ENCODE measurements around the gene MYCBP2. TPM values are rescaled to one million over a fixed set of nuclear protein-coding genes. Genes with fewer than 3 reads are reported as not detected.

The MYCBP2 gene
- total RNA-seq, 1 experiment from 2014 or later = 22.0 TPM

GRCh38 chr13:77136902-77137420, 189.9 kb downstream of the MYCBP2 start:
- intact Hi-C loops (cut with micrococcal nuclease; ENCODE audit: unreplicated experiment) = no loop called here
- Mint-ChIP-seq H3K27ac (ENCODE audit: unreplicated experiment) (no peak overlapping the region), H3K9me3 (ENCODE audit: low read depth, unreplicated experiment) (no peaks in the 10 kb centered on the region), H3K4me3 (ENCODE audit: low read depth, unreplicated experiment) (no peak overlapping the region), H3K27me3 (ENCODE audit: unreplicated experiment) (no peaks in the 10 kb centered on the region), H3K36me3 (ENCODE audit: insufficient read depth, unreplicated experiment) (no peaks in the 10 kb centered on the region), H3K4me1 (ENCODE audit: low read depth, unreplicated experiment) (no peaks in the 10 kb centered on the region)
- no TSS peak for BruUV-seq (replicated peaks)
- CTCF ChIA-PET = no interaction called here
- DNase-seq = no peak
- TF ChIP-seq, protein P1, sequence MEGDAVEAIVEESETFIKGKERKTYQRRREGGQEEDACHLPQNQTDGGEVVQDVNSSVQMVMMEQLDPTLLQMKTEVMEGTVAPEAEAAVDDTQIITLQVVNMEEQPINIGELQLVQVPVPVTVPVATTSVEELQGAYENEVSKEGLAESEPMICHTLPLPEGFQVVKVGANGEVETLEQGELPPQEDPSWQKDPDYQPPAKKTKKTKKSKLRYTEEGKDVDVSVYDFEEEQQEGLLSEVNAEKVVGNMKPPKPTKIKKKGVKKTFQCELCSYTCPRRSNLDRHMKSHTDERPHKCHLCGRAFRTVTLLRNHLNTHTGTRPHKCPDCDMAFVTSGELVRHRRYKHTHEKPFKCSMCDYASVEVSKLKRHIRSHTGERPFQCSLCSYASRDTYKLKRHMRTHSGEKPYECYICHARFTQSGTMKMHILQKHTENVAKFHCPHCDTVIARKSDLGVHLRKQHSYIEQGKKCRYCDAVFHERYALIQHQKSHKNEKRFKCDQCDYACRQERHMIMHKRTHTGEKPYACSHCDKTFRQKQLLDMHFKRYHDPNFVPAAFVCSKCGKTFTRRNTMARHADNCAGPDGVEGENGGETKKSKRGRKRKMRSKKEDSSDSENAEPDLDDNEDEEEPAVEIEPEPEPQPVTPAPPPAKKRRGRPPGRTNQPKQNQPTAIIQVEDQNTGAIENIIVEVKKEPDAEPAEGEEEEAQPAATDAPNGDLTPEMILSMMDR (IDR thresholded peaks at IDR 0.05; ENCODE audit: unreplicated experiment) = no peak

GRCh38 chr13:77124423-77124822, 202.5 kb downstream of the MYCBP2 start:
- intact Hi-C loops (cut with micrococcal nuclease; ENCODE audit: unreplicated experiment) = no loop called here
- no peaks in the 10 kb centered on the region for H3K4me1 Mint-ChIP-seq (ENCODE audit: low read depth, unreplicated experiment)
- no peak for DNase-seq
- no peaks in the 10 kb centered on the region for H3K27me3 Mint-ChIP-seq (ENCODE audit: unreplicated experiment)
- no peak overlapping the region for H3K27ac Mint-ChIP-seq (ENCODE audit: unreplicated experiment)
- TF ChIP-seq, protein P1 (IDR thresholded peaks at IDR 0.05; ENCODE audit: unreplicated experiment) = no peak
- no peak overlapping the region for H3K4me3 Mint-ChIP-seq (ENCODE audit: low read depth, unreplicated experiment)
- BruUV-seq (replicated peaks) = no TSS peak
- H3K9me3 Mint-ChIP-seq (ENCODE audit: low read depth, unreplicated experiment) = no peaks in the 10 kb centered on the region
- CTCF ChIA-PET = no interaction called here
- no peaks in the 10 kb centered on the region for H3K36me3 Mint-ChIP-seq (ENCODE audit: insufficient read depth, unreplicated experiment)

DNA sequence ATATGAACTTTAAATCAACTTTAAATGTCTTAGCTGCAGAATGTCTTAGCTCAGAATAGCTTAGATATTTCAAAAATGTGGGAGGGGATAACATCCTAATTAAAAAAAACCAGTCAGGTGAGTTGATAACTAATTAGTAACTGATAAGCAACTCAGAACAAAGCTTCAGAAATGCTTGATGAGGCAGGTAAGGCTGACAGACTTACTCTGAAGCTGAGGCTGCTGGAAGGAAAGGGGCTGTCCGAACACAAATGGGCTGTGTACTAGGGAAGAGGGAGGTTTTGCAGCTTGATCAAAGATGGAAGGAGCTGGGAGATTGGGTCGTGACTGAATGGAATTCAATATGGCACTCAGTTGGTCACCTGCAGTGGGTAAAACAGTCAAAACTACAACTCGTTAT, 208.8 kb downstream of the MYCBP2 start:
- intact Hi-C loops (cut with micrococcal nuclease; ENCODE audit: unreplicated experiment) = no loop called here
- no peak for DNase-seq
- Mint-ChIP-seq H3K4me1 (ENCODE audit: low read depth, unreplicated experiment) (peaks cover 10% of the 10 kb centered on the region), H3K9me3 (ENCODE audit: low read depth, unreplicated experiment) (no peaks in the 10 kb centered on the region), H3K27ac (ENCODE audit: unreplicated experiment) (no peak overlapping the region), H3K27me3 (ENCODE audit: unreplicated experiment) (no peaks in the 10 kb centered on the region), H3K4me3 (ENCODE audit: low read depth, unreplicated experiment) (no peak overlapping the region), H3K36me3 (ENCODE audit: insufficient read depth, unreplicated experiment) (no peaks in the 10 kb centered on the region)
- BruUV-seq (replicated peaks) = no TSS peak
- CTCF ChIA-PET = no interaction called here
- TF ChIP-seq, protein P1 (IDR thresholded peaks at IDR 0.05; ENCODE audit: unreplicated experiment) = no peak

DNA sequence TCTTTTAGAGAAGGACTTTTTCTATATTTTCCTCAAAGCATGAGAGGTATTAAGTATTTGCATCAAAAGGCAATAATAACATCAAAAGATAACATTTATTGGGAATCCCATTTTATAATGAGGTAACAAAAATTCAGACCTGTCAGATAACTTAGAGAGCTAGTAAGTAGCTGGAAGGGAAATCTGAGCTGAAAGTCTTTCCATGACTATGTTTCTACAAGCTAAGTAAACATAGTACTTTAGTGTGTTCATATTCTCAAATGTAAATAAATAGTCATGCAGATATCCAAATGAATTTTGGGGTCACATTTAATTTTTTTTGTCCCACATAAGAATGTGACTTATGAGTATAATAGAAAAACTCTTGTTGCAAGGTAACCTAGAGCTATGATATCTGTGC, 212.6 kb downstream of the MYCBP2 start:
- TF ChIP-seq, protein P1 (IDR thresholded peaks at IDR 0.05; ENCODE audit: unreplicated experiment) = no peak
- no peak for DNase-seq
- peaks cover 10% of the 10 kb centered on the region for H3K4me1 Mint-ChIP-seq (ENCODE audit: low read depth, unreplicated experiment)
- H3K27ac Mint-ChIP-seq (ENCODE audit: unreplicated experiment) = no peak overlapping the region
- CTCF ChIA-PET = no interaction called here
- H3K27me3 Mint-ChIP-seq (ENCODE audit: unreplicated experiment) = no peaks in the 10 kb centered on the region
- intact Hi-C loops (cut with micrococcal nuclease; ENCODE audit: unreplicated experiment) = no loop called here
- no TSS peak for BruUV-seq (replicated peaks)
- H3K36me3 Mint-ChIP-seq (ENCODE audit: insufficient read depth, unreplicated experiment) = no peaks in the 10 kb centered on the region
- no peak overlapping the region for H3K4me3 Mint-ChIP-seq (ENCODE audit: low read depth, unreplicated experiment)
- no peaks in the 10 kb centered on the region for H3K9me3 Mint-ChIP-seq (ENCODE audit: low read depth, unreplicated experiment)

Measured in Calu3 (cell line).